GM19023 (cell line): ENCODE results near the gene CDK10.

Source experiments
- ATAC-seq: cut with Tn5 transposase; IDR thresholded peaks from one replicate; pipeline ENCODE4 v1.9.1; 2021; ENCODE audit warnings: mild to moderate bottlenecking, moderate library complexity; ENCODE audit not compliant: unreplicated experiment

Gene CDK10

GRCh38 chr16:89732142-89732917 lies 45.8 kb downstream of the CDK10 start:
- ATAC-seq = no peak

GRCh38 chr16:89732918-89733242 lies 46.4 kb downstream of the CDK10 start:
- no peak for ATAC-seq

- ATAC-seq = no peak
Observed at GRCh38 chr16:89733322-89733721, 46.8 kb downstream of the CDK10 start.

- no peak for ATAC-seq
Observed at GRCh38 chr16:89733792-89734191, 47.3 kb downstream of the CDK10 start.

GRCh38 chr16:89736554-89736953 lies 50.1 kb downstream of the CDK10 start:
- no peak for ATAC-seq

GRCh38 chr16:89737341-89738071 lies 51.0 kb downstream of the CDK10 start:
- no peak for ATAC-seq

- ATAC-seq = no peak
Observed at GRCh38 chr16:89738072-89738377, 51.5 kb downstream of the CDK10 start.

- ATAC-seq = no peak
Observed at GRCh38 chr16:89738538-89739317, 52.2 kb downstream of the CDK10 start.

- ATAC-seq = no peak
Observed at GRCh38 chr16:89739383-89739782, 52.9 kb downstream of the CDK10 start.

- ATAC-seq = no peak
Observed at GRCh38 chr16:89741342-89742014, 55.0 kb downstream of the CDK10 start.

GRCh38 chr16:89742948-89743347 lies 56.5 kb downstream of the CDK10 start:
- no peak for ATAC-seq

GRCh38 chr16:89744813-89745212 lies 58.3 kb downstream of the CDK10 start:
- ATAC-seq = no peak
